ENCODE data around the gene MYLK.
"Not testable (repeated sequence)": the region's sequence is repeated elsewhere in the genome, so short reads cannot be mapped to it uniquely, and the experiment has no call there.

The MYLK gene

DNA sequence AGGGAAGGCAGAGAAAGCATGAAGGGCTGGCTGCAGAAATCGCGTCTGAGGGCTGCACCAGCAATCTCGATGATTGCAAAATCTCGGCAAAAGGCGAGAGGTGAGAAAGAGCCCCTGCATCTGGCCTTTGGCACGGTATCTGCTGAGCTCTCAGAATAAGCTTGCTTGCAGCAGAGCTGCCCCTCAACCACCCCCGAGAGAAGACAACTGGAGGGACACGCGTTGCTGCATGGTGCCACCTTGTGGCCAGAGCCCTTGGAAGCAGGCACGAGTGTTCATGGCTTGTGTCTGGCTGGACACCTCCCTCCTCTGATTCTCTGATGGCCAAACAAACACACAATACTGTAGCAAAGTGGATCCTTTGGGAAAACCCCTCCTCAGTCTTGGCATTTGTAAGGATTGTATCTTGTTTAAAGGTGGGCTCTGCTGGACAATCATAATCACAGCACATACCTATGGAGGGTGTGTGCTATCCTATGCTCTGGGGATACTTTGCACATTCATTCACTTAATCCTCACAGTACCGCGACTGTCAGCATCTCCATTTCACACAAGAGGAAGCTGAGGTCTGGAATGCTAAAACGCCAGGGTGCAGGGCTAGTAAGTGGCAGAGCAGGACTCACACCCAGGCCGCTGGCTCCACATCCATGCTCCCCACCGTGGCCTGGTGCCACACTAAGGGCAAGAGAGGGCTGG, 164.9 kb downstream of the MYLK start:
- not testable (repeated sequence) for H3K9me2 ChIP-seq (ENCODE audit: low read depth, low read length); H3K4me3 ChIP-seq (ENCODE audit: low read depth, low read length, poor library complexity, severe bottlenecking); H4K20me1 ChIP-seq (ENCODE audit: insufficient read depth, low read length); H3K27me3 ChIP-seq (ENCODE audit: insufficient read depth, low read length); H3F3A ChIP-seq (ENCODE audit: insufficient read depth, low read length); H3K4me1 ChIP-seq (ENCODE audit: insufficient read depth, low read length, severe bottlenecking); H3K27ac ChIP-seq (ENCODE audit: low read depth, low read length, poor library complexity, severe bottlenecking); H3K9me3 ChIP-seq (ENCODE audit: low read length); H3K79me2 ChIP-seq (ENCODE audit: insufficient read depth, low read length); H3K4me2 ChIP-seq (ENCODE audit: low read length); H2AFZ ChIP-seq (ENCODE audit: low read length); H3K36me3 ChIP-seq (ENCODE audit: insufficient read depth, low read length); H3K9ac ChIP-seq (ENCODE audit: low read length)
- TF ChIP-seq, protein P1, sequence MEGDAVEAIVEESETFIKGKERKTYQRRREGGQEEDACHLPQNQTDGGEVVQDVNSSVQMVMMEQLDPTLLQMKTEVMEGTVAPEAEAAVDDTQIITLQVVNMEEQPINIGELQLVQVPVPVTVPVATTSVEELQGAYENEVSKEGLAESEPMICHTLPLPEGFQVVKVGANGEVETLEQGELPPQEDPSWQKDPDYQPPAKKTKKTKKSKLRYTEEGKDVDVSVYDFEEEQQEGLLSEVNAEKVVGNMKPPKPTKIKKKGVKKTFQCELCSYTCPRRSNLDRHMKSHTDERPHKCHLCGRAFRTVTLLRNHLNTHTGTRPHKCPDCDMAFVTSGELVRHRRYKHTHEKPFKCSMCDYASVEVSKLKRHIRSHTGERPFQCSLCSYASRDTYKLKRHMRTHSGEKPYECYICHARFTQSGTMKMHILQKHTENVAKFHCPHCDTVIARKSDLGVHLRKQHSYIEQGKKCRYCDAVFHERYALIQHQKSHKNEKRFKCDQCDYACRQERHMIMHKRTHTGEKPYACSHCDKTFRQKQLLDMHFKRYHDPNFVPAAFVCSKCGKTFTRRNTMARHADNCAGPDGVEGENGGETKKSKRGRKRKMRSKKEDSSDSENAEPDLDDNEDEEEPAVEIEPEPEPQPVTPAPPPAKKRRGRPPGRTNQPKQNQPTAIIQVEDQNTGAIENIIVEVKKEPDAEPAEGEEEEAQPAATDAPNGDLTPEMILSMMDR (IDR thresholded peaks at IDR 0.05; ENCODE audit: low read length): peak; percentile 55; the same call in 1 of the 2 replicates

DNA sequence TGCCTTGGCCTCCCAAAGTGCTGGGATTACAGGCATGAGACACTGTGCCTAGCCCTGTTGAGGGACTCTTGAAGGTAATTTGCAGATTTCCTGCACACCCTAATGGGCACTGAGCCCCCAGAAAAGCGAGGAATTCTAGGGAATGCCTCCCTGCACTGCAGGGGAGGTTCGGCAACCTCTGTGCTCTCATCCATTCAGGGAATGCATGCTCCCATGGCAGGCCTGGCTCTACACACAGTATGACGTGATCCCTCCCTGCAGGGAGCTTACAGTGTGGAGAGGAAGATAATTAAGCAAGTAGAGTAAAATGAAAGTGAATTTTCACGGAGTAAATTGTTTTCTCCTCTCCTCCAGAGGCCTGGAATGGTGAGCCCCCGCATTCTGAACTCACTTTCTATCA, 166.0 kb downstream of the MYLK start:
- H2AFZ ChIP-seq (ENCODE audit: low read length): no peak overlapping the region
- no peak overlapping the region for H3K4me2 ChIP-seq (ENCODE audit: low read length)
- H3K9me3 ChIP-seq (ENCODE audit: low read length): no peaks in the 10 kb centered on the region

DNA sequence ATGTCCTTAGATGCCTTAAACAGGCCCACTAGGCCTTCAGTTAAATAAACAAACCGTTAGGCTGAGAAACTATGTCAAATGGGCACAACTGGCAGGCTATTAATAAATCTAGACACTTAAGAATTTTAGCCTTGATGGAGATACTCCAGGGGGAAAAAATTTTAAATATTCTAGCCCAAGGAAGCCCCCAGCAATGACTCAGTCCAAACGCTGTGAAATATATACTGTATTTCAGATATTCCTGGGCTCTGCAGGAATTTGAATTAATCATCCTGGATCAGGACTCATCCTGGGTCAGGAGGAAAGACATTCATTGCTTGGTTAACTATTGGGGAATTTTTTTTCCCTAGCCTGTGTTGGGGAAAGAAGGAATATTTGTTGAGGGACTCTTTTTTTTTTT, 166.7 kb downstream of the MYLK start:
- H3K4me3 ChIP-seq (ENCODE audit: low read depth, low read length, poor library complexity, severe bottlenecking); H3K27ac ChIP-seq (ENCODE audit: low read depth, low read length, poor library complexity, severe bottlenecking); H3K4me1 ChIP-seq (ENCODE audit: insufficient read depth, low read length, severe bottlenecking); H3K9me3 ChIP-seq (ENCODE audit: low read length); H3K27me3 ChIP-seq (ENCODE audit: insufficient read depth, low read length); H3K9me2 ChIP-seq (ENCODE audit: low read depth, low read length); H3K4me2 ChIP-seq (ENCODE audit: low read length); H3K79me2 ChIP-seq (ENCODE audit: insufficient read depth, low read length); H2AFZ ChIP-seq (ENCODE audit: low read length); H3K9ac ChIP-seq (ENCODE audit: low read length); H3K36me3 ChIP-seq (ENCODE audit: insufficient read depth, low read length); H4K20me1 ChIP-seq (ENCODE audit: insufficient read depth, low read length); H3F3A ChIP-seq (ENCODE audit: insufficient read depth, low read length): not testable (repeated sequence)

More for the DNA sequence above, 166.0 kb downstream of the MYLK start:
- H4K20me1 ChIP-seq (ENCODE audit: insufficient read depth, low read length): no peaks in the 10 kb centered on the region
- H3K27me3 ChIP-seq (ENCODE audit: insufficient read depth, low read length): 0 out of 2 replicates have a peak, but pooled peaks cover 5% of the 10 kb centered on the region
- no peak overlapping the region for H3K27ac ChIP-seq (ENCODE audit: low read depth, low read length, poor library complexity, severe bottlenecking)
- H3K9me2 ChIP-seq (ENCODE audit: low read depth, low read length): no peaks in the 10 kb centered on the region
- no peaks in the 10 kb centered on the region for H3F3A ChIP-seq (ENCODE audit: insufficient read depth, low read length)
- H3K4me1 ChIP-seq (ENCODE audit: insufficient read depth, low read length, severe bottlenecking): no peaks in the 10 kb centered on the region
- H3K9ac ChIP-seq (ENCODE audit: low read length): no peak overlapping the region
- H3K36me3 ChIP-seq (ENCODE audit: insufficient read depth, low read length): no peaks in the 10 kb centered on the region
- H3K79me2 ChIP-seq (ENCODE audit: insufficient read depth, low read length): no peaks in the 10 kb centered on the region
- no peak overlapping the region for H3K4me3 ChIP-seq (ENCODE audit: low read depth, low read length, poor library complexity, severe bottlenecking)
- TF ChIP-seq, protein P1 (IDR thresholded peaks at IDR 0.05; ENCODE audit: low read length): no peak
- no peak for TF ChIP-seq EZH2 (IDR thresholded peaks at IDR 0.05; ENCODE audit: borderline replicate concordance, low read length)

GRCh38 chr3:123716411-123716810, 167.7 kb downstream of the MYLK start:
- Histone ChIP-seq H3K4me2 (ENCODE audit: low read length) (no peak overlapping the region), H3K79me2 (ENCODE audit: insufficient read depth, low read length) (no peaks in the 10 kb centered on the region), H3K4me3 (ENCODE audit: low read depth, low read length, poor library complexity, severe bottlenecking) (no peak overlapping the region), H3K36me3 (ENCODE audit: insufficient read depth, low read length) (no peaks in the 10 kb centered on the region), H3K4me1 (ENCODE audit: insufficient read depth, low read length, severe bottlenecking) (no peaks in the 10 kb centered on the region), H3F3A (ENCODE audit: insufficient read depth, low read length) (no peaks in the 10 kb centered on the region), H4K20me1 (ENCODE audit: insufficient read depth, low read length) (no peaks in the 10 kb centered on the region), H3K27me3 (ENCODE audit: insufficient read depth, low read length) (0 out of 2 replicates have a peak, but pooled peaks cover 5% of the 10 kb centered on the region), H3K9me3 (ENCODE audit: low read length) (no peaks in the 10 kb centered on the region), H3K9ac (ENCODE audit: low read length) (no peak overlapping the region), H3K27ac (ENCODE audit: low read depth, low read length, poor library complexity, severe bottlenecking) (no peak overlapping the region), H2AFZ (ENCODE audit: low read length) (no peak overlapping the region), H3K9me2 (ENCODE audit: low read depth, low read length) (no peaks in the 10 kb centered on the region)
- TF ChIP-seq, protein P1 (IDR thresholded peaks at IDR 0.05; ENCODE audit: low read length): no peak
- no peak for TF ChIP-seq EZH2 (IDR thresholded peaks at IDR 0.05; ENCODE audit: borderline replicate concordance, low read length)

Measured in OCI-LY1 (cell line).